Myocyte (in vitro differentiated cells): ENCODE results near the gene TTC34. TPM values are rescaled to one million over a fixed set of nuclear protein-coding genes. Genes with fewer than 3 reads are reported as not detected.
A peak's percentile ranks its signal among the peaks of the same experiment; 100 is the strongest.
"Not testable (repeated sequence)": the region's sequence is repeated elsewhere in the genome, so short reads cannot be mapped to it uniquely, and the experiment has no call there.

Experiments
- DNase-seq: peaks from one replicate; pipeline ENCODE4 v3.0.0-alpha.2; 2012; ENCODE audit warnings: low read depth
- total RNA-seq: library from RNA; depleted of rRNA; stranded (reverse); fragments of >200 nt; gene quantifications from 2 replicates; pipeline ENCODE4 v1.2.3, GENCODE V29; 2014

TTC34 gene
- total RNA-seq, 1 donor from 2014 or later, result 0.32 TPM

GRCh38 chr1:2630498-2631135 lies 170.9 kb downstream of the TTC34 start:
- no peak for DNase-seq

- DNase-seq, result no peak
Observed at GRCh38 chr1:2629627-2630497, 171.6 kb downstream of the TTC34 start.

- DNase-seq, result no peak
Observed at GRCh38 chr1:2628933-2629626, 172.4 kb downstream of the TTC34 start.

- no peak for DNase-seq
Observed at GRCh38 chr1:2628191-2628932, 173.1 kb downstream of the TTC34 start.

GRCh38 chr1:2627746-2628145 lies 173.7 kb downstream of the TTC34 start:
- DNase-seq, result no peak

GRCh38 chr1:2625748-2626147 lies 175.7 kb downstream of the TTC34 start:
- not testable (repeated sequence) for DNase-seq

GRCh38 chr1:2625311-2625710 lies 176.2 kb downstream of the TTC34 start:
- DNase-seq, result no peak

- DNase-seq, result no peak
Observed at GRCh38 chr1:2624735-2625300, 176.7 kb downstream of the TTC34 start.

GRCh38 chr1:2623571-2624337 lies 177.7 kb downstream of the TTC34 start:
- no peak for DNase-seq

- no peak for DNase-seq
Observed at GRCh38 chr1:2617971-2618470, 183.5 kb downstream of the TTC34 start.

- DNase-seq, result no peak
Observed at GRCh38 chr1:2614145-2614544, 187.3 kb downstream of the TTC34 start.

GRCh38 chr1:2612591-2613365 lies 188.7 kb downstream of the TTC34 start:
- no peak for DNase-seq

- peak; percentile 65 for DNase-seq
Observed at GRCh38 chr1:2611621-2612437, 189.7 kb downstream of the TTC34 start.

GRCh38 chr1:2611031-2611501 lies 190.4 kb downstream of the TTC34 start:
- peak; percentile 32 for DNase-seq

- DNase-seq, result peak; percentile 18
Observed at GRCh38 chr1:2610036-2610959, 191.2 kb downstream of the TTC34 start.

- no peak for DNase-seq
Observed at GRCh38 chr1:2609319-2610035, 192.0 kb downstream of the TTC34 start.
